ENCODE data around the gene SIK1.

Gene SIK1

DNA sequence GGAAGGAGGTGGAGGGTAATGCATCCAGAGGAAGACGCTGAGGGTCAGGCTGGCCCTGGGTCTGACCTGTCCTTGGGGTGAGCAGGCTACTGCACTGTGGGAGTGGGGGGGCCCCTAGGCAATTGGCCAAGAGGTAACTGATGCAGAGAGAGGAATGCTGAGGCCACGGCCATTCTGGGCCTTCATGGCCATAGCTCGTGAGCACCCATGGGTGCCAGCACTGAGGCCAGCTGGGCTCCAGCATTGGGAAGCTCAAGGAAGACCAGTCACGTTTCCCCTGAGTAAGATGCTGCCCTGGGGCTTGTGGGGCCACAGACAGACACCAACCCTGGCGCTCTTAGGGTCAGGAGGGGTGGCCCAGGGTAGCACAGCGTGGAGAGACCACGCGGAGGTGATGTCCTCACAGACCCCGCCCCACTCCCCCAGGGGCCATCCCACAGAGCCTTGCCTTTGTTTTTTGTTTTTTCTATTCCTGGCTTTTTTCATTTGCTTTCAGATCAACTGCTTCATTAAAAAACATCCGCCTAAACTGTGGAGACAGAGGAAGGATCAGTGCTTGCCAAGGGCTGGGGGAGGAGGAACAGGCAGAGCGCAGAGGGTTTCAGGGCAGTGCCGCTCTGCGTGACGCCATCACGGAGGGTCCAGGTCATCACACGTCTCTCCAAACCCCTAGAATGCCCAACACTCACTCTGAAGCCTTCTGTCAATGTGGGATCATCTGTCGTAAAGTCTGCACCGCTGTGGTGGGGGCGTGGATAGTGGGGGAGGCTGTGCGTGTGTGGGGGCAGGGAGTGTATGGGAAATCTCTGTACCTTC is 61.1 kb downstream of the SIK1 start:
- H3K27me3 ChIP-seq (ENCODE audit: insufficient read depth, poor library complexity, severe bottlenecking), result peaks cover 19% of the 10 kb centered on the region
- TF ChIP-seq, protein P1, sequence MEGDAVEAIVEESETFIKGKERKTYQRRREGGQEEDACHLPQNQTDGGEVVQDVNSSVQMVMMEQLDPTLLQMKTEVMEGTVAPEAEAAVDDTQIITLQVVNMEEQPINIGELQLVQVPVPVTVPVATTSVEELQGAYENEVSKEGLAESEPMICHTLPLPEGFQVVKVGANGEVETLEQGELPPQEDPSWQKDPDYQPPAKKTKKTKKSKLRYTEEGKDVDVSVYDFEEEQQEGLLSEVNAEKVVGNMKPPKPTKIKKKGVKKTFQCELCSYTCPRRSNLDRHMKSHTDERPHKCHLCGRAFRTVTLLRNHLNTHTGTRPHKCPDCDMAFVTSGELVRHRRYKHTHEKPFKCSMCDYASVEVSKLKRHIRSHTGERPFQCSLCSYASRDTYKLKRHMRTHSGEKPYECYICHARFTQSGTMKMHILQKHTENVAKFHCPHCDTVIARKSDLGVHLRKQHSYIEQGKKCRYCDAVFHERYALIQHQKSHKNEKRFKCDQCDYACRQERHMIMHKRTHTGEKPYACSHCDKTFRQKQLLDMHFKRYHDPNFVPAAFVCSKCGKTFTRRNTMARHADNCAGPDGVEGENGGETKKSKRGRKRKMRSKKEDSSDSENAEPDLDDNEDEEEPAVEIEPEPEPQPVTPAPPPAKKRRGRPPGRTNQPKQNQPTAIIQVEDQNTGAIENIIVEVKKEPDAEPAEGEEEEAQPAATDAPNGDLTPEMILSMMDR (IDR thresholded peaks at IDR 0.05; ENCODE audit: insufficient read depth, low read length), result no peak
- TF ChIP-seq GABPA (IDR thresholded peaks at IDR 0.05; ENCODE audit: low read depth), result no peak
- no peak for TF ChIP-seq POLR2AphosphoS5 (IDR thresholded peaks at IDR 0.05; ENCODE audit: low read depth)
- TF ChIP-seq, protein P2, sequence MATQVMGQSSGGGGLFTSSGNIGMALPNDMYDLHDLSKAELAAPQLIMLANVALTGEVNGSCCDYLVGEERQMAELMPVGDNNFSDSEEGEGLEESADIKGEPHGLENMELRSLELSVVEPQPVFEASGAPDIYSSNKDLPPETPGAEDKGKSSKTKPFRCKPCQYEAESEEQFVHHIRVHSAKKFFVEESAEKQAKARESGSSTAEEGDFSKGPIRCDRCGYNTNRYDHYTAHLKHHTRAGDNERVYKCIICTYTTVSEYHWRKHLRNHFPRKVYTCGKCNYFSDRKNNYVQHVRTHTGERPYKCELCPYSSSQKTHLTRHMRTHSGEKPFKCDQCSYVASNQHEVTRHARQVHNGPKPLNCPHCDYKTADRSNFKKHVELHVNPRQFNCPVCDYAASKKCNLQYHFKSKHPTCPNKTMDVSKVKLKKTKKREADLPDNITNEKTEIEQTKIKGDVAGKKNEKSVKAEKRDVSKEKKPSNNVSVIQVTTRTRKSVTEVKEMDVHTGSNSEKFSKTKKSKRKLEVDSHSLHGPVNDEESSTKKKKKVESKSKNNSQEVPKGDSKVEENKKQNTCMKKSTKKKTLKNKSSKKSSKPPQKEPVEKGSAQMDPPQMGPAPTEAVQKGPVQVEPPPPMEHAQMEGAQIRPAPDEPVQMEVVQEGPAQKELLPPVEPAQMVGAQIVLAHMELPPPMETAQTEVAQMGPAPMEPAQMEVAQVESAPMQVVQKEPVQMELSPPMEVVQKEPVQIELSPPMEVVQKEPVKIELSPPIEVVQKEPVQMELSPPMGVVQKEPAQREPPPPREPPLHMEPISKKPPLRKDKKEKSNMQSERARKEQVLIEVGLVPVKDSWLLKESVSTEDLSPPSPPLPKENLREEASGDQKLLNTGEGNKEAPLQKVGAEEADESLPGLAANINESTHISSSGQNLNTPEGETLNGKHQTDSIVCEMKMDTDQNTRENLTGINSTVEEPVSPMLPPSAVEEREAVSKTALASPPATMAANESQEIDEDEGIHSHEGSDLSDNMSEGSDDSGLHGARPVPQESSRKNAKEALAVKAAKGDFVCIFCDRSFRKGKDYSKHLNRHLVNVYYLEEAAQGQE (IDR thresholded peaks at IDR 0.05; ENCODE audit: insufficient replicate concordance, low read depth), result no peak
- TF ChIP-seq SPI1 (IDR thresholded peaks at IDR 0.05; ENCODE audit: borderline replicate concordance, low read depth), result no peak
- no peak for DNase-seq (ENCODE audit: low read depth in 1 of 2, low spot score in 1 of 2)
- no peak overlapping the region for H3K27ac ChIP-seq (replicated peaks)
- H3K4me3 ChIP-seq (replicated peaks; ENCODE audit: insufficient read depth, low read length), result no peak overlapping the region

DNA sequence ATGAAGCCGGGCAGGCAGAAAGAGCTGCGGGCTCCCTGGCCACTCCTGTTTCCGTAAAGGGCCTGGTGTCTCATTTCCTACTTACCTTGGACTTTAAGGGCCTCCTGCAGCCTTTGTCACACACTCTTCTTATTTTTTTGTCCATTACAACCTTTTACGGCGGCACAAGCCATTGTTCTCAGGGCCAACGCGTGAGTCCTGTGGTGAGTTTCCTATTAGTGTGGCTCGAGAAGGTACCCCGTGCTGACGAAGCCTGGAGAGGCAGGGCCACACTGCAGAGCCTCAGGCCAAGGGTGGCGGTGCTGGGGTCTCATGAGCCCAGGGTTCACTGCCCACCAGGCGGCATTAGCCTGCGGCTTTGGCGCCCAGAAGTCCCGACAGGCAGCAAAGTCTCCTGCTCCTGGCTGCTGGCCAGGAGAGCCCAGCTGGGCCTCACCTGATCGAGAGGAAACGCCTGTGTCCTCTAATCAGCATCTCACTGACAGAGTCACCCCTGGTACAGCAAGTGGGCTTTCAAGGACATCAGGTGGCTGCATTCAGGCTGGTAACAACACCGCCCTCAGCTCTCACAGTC is 62.0 kb downstream of the SIK1 start:
- DNase-seq (ENCODE audit: low read depth in 1 of 2, low spot score in 1 of 2), result no peak
- H3K27ac ChIP-seq (replicated peaks), result no peak overlapping the region
- TF ChIP-seq, protein P1 (IDR thresholded peaks at IDR 0.05; ENCODE audit: insufficient read depth, low read length), result no peak
- no peak for TF ChIP-seq GABPA (IDR thresholded peaks at IDR 0.05; ENCODE audit: low read depth)
- TF ChIP-seq, protein P2 (IDR thresholded peaks at IDR 0.05; ENCODE audit: insufficient replicate concordance, low read depth), result no peak
- no peak for TF ChIP-seq SPI1 (IDR thresholded peaks at IDR 0.05; ENCODE audit: borderline replicate concordance, low read depth)
- TF ChIP-seq POLR2AphosphoS5 (IDR thresholded peaks at IDR 0.05; ENCODE audit: low read depth), result no peak
- H3K27me3 ChIP-seq (ENCODE audit: insufficient read depth, poor library complexity, severe bottlenecking), result peaks cover 21% of the 10 kb centered on the region
- no peak overlapping the region for H3K4me3 ChIP-seq (replicated peaks; ENCODE audit: insufficient read depth, low read length)
